ENCODE data around the gene ADCY9.
"Not testable (repeated sequence)": the region's sequence is repeated elsewhere in the genome, so short reads cannot be mapped to it uniquely, and the experiment has no call there.

Gene ADCY9

DNA sequence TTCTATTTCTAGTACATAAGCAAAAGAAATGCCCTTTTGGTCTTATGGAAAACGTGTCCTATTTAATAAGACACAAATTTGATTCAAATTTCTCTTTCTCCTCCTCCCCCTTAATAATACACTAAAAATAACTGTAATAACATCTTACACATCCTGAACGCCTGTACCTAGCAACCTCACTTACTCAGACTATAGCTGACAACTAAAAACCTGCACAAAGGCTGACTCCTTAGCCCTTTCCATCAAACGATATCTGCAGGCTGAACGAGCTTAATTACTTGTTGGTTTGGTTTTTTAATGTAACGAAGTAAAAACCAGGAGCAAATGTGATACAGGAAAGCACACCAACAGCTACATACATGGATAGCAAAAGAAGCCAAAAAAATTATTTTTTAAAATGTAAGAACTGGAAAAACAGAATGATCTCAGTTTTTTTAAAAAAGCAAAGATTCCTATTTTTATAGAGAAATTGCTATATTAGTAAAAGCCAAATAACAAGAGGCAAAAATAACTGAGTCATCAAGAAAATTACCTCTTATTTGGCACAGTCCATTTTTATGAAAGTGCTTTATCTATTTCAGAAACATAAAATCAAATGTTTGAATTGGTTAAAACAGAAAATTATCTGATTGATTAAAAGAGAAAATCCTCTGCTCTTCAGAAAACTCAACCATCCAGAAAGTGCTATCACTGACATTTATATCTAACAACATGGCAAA, 23.5 kb downstream of the ADCY9 start:
- DNase-seq, result no peak

DNA sequence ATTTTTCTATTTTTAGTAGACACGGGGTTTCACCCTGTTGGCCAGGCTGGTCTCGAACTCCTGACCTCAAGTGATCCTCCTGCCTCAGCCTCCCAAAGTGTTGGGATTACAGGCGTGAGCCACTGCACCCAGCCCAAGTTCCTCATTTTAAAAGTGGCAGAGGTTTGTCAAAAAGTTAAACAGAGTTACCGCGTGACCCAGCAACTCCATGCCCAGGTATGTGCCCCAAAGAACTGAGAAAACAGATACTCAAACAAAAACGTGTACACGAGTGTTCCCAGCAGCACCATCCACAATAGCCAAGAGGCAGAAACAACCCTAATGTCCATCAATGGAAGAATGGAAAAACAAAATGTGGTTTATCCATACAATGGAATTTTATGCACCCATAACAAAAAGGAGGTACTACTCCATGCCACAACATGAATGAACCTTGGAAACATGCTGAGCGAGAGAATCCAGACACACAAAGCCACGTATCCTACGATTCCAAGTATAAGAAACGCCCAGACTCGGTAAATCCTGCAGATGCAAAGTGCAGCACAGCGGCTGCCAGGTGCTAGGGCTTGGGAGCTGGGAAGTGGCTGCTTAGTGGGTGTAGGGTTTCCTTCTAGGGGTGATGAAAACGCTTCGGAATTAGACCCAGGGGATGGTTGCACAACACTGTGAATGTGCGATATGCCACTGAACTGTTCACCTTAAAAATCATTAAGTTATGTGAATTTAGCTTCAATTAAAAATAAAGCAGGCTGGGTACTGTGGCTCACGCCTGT, 24.8 kb downstream of the ADCY9 start:
- DNase-seq, result no peak

DNA sequence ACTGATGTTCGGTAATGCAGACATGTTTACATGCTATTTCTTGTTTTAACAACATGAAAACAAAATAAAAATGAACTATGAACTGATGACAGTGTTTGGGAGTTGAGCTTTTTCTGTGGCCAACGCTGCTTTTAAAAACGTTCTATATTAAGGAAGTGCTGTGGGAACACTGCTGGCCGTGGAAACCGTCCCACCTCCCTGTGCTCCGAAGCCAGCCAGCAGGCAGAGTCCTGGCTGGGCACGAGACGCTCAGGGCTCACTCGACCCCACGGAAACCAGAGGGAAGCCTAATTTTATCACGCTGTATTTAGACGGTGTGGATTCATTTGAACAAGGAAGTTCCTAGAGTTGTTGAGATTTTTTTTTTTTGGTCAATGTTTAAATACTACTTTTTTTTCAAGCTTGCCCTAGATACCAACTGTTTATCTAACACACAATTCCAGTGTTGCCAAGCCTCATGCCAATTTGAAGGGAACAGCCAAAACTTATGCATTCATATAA, 25.8 kb downstream of the ADCY9 start:
- DNase-seq, result peak; percentile 62

DNA sequence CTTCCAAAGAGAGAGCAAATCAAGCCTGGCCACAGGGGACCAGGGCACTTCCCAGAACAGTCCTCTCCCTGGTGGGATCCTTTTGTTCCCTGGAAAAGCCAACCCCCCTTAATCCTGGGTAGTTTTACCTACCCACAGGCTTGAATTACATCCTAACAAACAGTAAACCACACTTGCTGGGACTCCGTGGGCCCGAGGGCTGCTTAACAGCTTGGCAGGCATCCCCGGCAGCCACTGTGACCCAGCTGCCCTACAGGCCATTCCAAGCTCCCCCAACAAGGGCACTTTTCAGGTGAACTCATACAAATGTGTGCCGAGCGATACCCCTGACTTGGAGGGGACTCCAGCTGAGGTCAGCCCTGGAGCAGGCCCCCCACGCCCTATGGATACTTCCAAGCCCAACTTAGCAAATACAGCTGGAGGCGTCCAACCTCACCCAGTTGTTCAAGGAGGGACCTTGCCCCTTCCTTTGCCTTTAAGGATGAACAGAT, 26.4 kb downstream of the ADCY9 start:
- DNase-seq, result peak; percentile 40

DNA sequence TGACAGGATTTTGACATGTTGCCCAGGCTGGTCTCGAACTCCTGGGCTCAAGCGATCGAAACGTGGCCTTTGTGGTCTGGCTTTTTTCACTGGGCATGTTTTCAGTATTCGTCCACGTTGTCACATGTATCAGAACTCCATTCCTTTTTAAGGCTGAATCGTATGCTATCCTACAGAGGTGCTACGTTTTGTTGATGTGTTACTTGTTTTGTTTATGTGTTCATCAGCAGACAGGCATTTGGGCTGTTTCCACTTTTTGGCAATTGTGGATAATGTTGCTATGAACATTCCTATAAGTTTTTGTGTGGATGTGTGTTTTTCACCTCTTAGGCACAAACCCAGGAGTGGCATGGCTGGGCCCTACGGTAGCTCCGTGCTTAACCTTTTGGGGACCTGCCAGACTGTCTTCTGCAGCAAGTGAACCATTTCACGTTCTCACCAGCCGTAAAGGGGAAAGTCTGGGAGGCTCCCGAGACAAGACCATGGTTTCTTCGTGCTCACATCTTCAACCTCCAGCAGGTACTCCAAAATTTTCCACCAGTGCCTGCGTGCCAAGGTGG, 26.9 kb downstream of the ADCY9 start:
- no peak for DNase-seq

DNA sequence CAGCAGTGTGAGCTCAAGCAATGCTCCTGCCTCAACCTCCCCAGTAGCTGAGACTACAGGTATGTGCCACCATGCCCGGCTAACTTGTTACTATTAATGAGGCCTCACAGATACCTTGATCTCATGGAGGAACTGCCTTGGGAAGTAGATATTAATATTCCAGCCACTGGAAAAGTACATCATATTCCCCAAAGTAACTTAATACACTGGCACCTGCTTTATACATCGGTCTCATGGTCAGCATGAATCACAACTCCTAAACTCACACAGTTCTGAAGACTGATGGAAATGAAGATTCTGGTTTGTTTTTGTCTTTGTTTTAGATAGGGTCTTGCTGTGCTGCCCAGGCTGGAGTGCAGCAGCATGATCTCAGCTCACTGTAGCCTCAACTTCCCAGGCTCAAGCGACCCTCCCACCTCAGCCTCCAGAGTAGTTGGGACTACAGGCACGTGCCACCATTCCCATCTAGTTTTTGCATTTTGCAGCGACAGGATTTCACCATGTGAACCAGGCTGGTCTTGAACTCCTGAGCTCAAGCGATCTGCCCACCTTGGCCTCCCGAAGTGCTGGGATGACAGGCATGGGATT, 28.2 kb downstream of the ADCY9 start:
- DNase-seq, result no peak

DNA sequence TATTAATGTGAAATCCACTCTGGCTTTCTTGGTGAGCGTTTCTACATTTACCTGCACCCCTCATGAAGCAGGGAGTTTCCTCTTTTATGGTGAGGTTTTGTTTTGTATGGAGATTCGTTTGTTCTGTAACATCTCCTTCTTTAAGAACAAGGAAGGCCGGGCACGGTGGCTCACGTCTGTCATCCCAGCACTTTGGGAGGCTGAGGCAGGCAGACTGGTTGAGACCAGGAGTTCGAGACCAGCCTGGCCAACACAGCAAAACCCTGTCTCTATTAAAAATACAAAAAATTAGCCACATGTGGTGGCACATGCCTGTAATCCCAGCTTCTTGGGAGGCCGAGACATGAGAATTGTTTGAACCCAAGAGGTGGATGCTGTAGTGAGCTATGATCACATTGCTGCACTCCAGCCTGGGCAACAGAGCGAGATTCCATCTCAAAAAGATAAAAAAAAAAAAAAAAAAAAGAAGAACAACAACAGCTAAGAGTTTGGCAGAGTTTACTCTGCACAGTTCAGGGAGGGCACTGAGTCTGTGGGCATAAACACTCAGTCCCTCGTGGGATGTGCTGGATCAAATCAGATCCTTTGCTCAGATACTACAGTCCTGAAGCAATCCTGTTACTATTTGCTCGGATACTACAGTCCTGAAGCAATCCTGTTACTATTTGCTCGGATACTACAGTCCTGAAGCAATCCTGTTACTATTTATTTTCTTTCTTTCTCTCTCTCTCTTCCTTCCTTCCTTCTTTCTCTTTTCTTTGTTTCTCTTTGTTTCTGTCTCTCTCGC, 28.9 kb downstream of the ADCY9 start:
- DNase-seq, result no peak

DNA sequence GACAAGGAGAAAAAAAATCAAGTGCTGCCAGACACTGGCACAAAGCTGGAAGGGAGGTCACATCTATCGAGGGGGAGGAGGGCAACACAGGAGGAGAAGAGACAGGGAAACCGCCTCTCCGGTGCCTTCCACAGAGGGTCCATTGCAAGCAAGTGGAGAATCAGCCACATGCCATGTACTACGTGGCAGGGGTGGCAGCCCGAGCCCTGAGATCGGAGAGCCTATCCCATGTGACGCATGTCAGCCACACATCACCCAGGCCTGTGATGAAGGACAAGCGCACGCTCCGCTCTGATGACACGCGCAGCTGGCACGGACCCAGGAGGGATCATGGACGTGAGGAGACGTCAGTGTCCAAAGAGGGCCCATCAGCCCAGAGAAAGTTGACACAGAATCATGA, 30.1 kb downstream of the ADCY9 start:
- no peak for DNase-seq

DNA sequence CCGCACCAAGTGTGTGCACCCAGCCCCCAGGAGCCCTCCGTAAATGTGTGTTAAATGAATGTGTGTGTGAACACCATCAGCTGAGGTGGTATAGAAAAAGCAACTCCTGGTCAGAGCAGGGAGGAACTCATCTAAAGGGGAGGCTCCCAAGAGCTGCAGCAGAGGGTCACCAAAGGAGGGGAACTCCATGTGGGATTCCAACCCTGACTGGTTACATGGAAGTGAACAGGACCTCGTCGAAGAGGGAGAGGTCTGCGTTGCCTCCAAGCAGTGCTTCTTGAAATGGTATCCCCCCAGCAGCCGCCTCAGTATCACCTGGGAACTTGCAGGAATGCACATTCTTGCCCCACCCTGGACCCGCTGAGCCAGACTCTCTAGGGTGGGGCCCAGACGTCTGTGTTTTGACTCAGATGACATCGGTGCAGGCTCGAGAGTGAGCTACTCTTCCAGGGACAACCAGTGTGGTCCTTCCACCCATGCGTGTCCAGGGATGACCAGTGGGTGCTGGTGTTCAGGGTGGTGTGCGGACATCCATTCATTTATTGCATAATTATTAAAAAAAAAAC, 30.8 kb downstream of the ADCY9 start:
- no peak for DNase-seq

DNA sequence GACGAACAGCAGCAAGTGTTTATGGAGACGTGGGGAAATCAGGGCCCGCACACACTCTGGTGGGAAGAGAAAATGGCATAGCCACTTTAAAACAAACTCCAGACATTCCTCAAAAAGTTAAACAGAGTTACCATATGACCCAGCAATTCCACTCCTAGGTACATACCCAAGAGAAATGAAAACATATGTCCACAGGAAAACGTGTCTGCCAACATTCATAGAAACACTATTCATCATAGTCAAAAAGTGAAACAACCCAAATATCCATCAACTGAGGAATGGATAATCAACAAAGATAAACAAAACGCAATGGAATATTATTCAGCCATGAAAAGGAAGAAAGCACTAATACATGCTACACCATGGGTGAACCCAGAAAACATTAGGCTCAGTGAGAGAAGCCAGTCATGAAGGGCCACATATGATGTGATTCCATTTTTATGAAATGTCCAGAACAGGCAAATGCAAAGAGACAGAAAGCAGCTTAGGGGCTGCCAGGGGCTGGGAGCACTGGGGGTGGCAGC, 32.8 kb downstream of the ADCY9 start:
- no peak for DNase-seq

DNA sequence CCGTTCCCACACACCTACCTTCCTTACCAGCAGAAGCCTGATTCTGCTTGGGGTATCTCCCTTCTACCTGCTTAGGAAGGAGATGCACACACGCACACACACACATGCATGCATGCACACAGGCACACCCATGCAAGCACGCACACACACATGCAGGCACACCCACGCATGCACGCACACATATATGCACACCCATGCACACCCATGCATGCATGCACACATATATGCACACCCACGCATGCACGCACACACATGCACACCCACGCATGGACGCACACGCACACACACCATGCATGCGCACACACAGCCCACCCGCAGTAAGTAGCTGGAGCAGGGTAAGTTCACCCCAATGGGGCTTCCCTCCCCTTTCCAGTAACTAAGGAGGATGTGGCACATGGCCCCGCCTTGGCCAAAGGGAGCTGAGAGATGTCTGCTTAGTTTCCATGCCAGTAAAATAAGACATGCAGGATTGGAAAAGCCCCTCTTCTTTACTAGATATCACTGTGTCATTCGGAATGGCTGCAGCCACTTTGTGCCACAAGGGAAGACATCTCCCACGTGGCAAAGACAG, 33.7 kb downstream of the ADCY9 start:
- DNase-seq, result no peak

DNA sequence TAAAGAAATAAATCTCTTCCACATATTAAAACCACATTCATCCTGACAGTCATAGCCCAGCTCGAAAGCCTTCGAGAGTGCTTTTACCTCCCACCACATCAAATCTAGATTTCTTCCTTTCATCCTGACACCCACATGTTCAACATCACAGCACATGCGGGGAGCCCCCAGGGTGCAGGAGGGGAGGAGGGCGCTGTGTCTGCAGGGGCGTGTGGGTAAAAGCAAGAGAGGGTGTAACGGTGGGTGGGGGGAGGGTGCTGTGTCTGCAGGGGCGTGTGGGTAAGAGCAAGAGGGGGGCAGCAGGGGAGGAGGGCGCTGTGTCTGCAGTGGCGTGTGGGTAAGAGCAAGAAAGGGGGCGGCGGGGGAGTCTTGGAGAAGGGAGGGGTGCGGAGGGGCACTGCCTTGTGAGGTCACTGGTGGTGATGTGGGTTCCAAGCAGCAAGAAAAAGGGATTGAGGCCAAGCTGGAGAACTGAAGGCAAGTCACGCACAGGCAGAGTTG, 34.7 kb downstream of the ADCY9 start:
- DNase-seq, result peak; percentile 47

DNA sequence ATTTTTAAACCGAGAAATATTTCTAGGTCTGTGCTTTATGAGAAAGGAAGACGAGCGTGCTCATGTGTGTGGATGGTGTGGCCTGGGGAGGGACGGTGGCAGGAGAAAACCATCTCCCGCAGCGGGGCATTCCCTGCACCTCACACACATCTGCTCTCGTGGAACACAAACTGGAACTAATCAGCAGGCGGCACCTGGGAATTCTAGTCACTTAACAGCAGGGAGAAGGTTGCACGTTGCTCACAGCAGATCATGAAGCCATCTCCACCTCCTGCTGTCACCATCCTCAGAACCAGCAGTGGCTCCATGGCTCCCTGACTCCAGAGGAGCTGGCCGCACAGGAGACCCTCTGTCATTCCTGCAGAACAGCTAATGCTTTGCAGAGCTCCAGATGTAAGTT, 35.2 kb downstream of the ADCY9 start:
- DNase-seq, result no peak

DNA sequence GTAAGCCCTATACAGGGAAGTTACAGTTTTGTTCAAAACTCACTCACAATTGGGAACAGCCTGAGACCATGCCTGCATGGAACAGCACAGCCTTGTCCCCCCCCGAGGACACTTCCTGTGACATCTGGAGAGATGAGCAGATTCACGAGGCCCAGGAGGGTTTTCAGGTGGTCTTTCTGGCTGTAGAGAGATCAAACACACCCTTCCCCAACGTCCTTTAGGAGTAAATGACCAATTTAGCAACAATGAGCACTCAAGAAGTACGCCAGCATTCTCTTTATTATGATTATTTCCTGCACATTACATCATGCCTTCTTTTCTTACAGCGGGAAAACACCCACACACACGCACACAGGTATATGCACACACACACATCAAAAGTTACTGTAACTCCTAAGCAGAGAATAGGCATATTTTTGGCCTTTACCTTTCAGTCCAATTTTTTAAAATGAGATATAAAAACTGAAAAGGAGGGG, 39.0 kb downstream of the ADCY9 start:
- DNase-seq, result no peak

DNA sequence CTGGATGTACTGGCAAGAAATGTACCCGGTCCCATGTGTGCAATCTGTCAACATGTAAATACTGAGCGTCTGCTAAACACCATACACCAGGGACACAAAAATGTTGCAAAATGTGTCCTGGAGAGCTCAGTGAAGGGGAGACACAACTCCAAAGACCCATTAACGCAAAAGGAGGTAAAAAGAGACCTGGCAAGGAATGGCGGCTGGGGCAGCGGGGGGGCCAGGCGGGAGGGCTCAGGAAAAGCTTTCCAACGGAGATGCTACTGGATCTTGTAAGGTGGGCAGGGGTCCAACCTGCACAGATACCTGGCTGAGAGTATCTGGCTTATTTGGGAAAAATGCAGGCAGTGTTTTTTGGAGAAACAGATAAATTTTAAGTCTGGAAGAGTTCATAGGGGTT, 40.7 kb downstream of the ADCY9 start:
- DNase-seq, result no peak

DNA sequence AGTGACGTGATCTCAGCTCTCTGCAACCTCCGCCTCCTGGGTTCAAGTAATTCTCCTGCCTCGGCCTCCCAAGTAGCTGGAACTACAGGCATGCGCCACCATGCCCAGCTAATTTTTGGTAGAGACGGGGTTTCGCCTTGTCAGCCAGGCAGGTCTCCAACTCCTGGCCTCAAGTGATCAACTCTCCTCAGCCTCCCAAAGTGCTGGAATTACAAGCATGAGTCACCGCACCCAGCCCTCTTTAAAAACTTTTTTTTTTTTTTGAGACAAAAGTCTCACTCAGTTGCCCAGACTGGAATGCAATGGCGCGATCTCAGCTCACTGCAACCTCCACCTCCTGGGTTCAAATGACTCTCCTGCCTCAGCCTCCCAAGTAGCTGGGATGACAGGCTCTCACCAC, 43.1 kb downstream of the ADCY9 start:
- DNase-seq, result not testable (repeated sequence)

DNA sequence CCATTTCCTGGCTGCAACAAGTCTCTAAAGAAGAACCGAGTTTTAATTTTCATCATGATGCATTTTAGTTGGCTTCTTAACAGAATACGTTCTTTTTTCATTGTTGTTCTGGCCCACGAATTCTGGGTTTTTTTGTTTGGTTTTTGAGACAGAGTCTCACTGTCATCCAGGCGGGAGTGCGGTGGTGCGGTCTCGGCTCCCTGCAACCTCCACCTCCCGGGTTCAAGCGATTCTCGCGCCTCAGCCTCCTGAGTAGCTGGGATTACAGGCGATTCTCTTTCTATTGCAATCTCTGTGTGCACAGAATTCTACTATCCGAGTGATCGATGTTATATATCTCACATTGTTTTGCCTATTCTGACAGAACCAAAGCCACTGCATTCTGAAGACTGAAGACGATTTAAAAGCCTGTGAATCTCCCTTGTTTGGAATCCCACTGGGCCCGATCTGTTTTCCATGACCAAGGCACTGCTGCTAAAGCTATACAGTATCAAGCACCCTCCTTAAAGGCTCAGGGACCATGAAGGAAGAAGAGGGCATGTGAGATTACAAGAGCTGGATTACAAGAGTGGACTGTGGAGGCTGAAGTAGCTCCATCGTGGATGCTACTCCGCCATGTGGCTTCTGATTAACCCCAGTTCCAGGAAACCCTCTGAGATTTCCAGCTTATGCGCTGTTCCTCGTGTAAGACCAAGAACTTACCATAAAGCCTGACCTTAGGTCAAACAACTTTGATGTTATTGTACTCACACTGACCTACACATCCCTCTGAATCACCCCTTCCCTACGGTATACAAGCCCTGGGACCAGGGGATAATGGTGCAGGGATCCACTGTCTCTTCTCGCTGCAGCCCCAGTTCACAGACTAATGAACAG, 44.3 kb downstream of the ADCY9 start:
- DNase-seq, result no peak

DNA sequence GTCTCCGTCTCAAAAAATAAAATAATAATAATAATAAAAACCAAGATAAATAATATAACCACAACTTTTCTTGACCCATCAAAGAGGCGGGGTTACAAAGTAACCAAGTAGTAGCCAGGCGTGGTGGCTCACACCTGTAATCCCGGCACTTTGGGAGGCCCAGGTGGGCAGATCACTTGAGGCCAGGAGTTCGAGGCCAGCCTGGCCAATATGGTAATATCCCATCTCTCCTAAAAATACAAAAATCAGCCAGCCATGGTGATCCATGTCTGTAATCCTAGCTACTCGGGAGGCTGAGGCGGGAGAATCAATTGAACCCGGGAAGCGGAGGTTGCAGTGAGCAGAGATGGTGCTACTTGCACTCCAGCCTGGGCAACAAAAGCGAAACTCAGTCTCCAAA, 45.3 kb downstream of the ADCY9 start:
- DNase-seq, result no peak

DNA sequence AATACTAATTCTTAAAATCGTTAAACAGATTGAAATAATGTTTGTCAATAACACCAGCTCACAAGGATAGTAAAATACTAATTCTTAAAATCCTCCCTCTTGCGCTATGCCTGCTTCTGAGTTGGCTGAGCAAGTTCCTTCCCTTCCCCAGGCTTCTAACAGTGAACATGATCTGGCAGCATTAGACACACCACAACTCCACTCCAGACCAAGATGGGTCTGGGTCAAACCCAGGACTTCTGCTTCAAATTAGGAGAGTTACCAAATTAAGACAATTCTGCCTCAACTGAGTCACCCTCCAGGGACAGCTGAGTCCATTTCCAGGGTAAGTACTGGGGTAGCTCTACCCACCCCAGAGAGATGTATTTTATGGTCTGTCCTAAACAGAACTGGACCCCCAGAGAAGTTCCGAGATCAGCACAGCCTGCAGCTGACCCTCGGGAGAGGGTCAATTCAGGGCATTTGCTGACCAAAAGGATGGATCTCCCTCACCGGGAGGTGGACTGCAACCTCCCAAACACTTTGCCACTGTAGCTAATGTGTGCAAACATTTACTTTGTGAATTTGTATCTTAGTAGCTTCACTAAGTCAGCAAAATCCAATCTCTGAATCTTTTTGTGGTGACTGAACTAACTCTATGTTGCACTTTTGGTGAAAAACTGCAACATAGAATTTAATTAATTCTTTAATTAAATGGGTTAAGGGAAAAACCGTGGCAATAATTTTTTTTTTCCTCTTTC, 48.8 kb downstream of the ADCY9 start:
- DNase-seq, result no peak

DNA sequence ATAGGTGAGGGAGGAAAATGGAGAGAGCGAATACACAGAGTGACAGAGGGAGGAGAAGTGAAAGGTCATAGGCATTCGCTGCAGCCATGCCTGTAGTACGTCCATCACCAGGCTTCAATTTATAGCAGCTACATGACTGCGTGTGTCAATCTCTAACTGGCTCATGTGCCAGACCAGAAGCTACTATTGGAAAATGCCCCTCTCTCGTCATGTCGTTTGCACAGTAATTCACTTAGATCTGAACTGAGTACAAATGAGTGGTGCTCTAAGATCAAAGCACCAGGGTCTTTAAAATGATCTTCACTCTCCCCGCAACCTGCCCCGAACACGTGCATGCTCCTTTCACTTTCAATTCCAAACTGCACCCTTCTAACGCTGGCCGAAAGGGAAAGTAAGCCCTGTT, 51.3 kb downstream of the ADCY9 start:
- DNase-seq, result no peak
